Uterus (tissue), 2 donors: Measurements from ENCODE around the gene C14orf132.
"Not testable (repeated sequence)": the region's sequence is repeated elsewhere in the genome, so short reads cannot be mapped to it uniquely, and the experiment has no call there.

ENCODE experiments used
- CTCF ChIP-seq, 4 experiments: fragments of 200-600 bp in 2 of 4; fragments of 450-650 bp in 2 of 4; sonication (generic) in 2 of 4; IDR thresholded peaks; one replicate each; pipeline ENCODE4 v1.5.1; 2016 to 2019; ENCODE audit warnings: antibody characterized with exemption in 4 of 4, mild to moderate bottlenecking in 2 of 4, moderate library complexity in 1 of 4
- POLR2A ChIP-seq, 2 donors: fragments of 450-650 bp; IDR thresholded peaks; one replicate each; pipeline ENCODE4 v1.6.1; 2016; ENCODE audit warnings: antibody characterized with exemption in 2 of 2, mild to moderate bottlenecking in 1 of 2, moderate library complexity in 1 of 2

DNA sequence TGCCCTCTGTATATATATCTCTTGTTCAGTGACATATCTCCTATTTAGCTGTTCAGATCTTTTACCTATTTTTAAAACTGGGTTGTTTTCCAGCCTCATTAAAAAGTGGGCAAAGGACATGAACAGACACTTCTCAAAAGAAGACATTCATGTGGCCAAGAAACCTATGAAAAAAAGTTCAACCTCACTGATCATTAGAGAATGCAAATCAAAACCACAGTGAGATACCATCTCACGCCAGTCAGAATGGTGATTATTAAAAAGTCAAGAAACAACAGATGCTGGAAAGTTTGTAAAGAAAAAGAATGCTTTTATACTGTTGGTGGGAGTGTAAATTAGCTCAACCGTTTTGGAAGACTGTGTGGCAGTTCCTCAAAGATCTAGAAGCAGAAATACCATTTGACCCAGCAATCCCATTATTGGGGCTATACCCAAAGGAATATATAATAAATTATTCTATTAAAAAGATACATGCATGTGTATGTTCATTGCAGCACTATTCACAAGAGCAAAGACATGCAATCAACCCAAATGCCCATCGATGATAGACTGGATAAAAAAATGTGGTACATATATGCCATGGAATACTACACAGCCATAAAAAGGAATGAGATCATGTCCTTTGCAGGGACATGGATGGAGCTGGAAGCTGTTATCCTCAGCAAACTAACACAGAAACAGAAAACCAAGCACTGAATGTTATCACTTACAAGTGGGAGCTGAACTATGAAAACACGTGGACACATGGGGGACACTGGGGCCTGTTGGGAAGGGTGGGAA is 34.3 kb downstream of the C14orf132 start:
- TF ChIP-seq POLR2A, CTCF (IDR thresholded peaks at IDR 0.05): not testable (repeated sequence)
